Neural cell (in vitro differentiated cells): ENCODE measurements around the gene MRPL37. TPM values are rescaled to one million over a fixed set of nuclear protein-coding genes. Genes with fewer than 3 reads are reported as not detected.

Experiments
- H2AFZ ChIP-seq: fragments of 200-600, 300-800 bp; sonication (generic), shearing (Covaris generic); 2 replicates; pipeline ENCODE4 v1.6.0; 2014; ENCODE audit warnings: low read depth, mild to moderate bottlenecking, antibody characterized with exemption, low read length, moderate library complexity
- H3F3A ChIP-seq: fragments of 200-600 bp; shearing (Covaris generic); 2 replicates; pipeline ENCODE4 v1.6.1; 2016; ENCODE audit warnings: mild to moderate bottlenecking, moderate library complexity, mixed read lengths, antibody characterized with exemption, low read length; ENCODE audit not compliant: insufficient read depth, poor library complexity, severe bottlenecking
- H3K27ac ChIP-seq: fragments of 200-600, 300-800 bp; sonication (generic), shearing (Covaris generic); 2 replicates; pipeline ENCODE4 v1.5.1; 2014; ENCODE audit warnings: mild to moderate bottlenecking, low read length, moderate library complexity
- H3K27me3 ChIP-seq: fragments of 300-800, 200-600 bp; sonication (generic), shearing (Covaris generic); 2 replicates; pipeline ENCODE4 v1.6.0; 2014; ENCODE audit warnings: mild to moderate bottlenecking, low read depth, low read length, moderate library complexity; ENCODE audit not compliant: insufficient read depth
- H3K36me3 ChIP-seq: fragments of 300-800, 200-600 bp; sonication (generic), shearing (Covaris generic); 2 replicates; pipeline ENCODE4 v1.5.1; 2014; ENCODE audit warnings: mild to moderate bottlenecking, antibody characterized with exemption, low read length, moderate library complexity; ENCODE audit not compliant: insufficient read depth
- H3K4me2 ChIP-seq: fragments of 300-800, 200-600 bp; sonication (generic), shearing (Covaris generic); 2 replicates; pipeline ENCODE4 v1.6.0; 2014; ENCODE audit warnings: mild to moderate bottlenecking, low read length
- H3K4me3 ChIP-seq: fragments of 300-800, 200-600 bp; sonication (generic), shearing (Covaris generic); 2 replicates; pipeline ENCODE4 v1.5.1; 2014; ENCODE audit warnings: mild to moderate bottlenecking, low read length, moderate library complexity
- H3K79me2 ChIP-seq: fragments of 200-600 bp; shearing (Covaris generic); replicated peaks from 2 replicates; pipeline ENCODE4 v1.6.0; 2014; ENCODE audit warnings: mild to moderate bottlenecking, low read length, moderate library complexity; ENCODE audit not compliant: insufficient read depth
- H3K9ac ChIP-seq: fragments of 300-800, 200-600 bp; sonication (generic), shearing (Covaris generic); 2 replicates; pipeline ENCODE4 v1.6.1; 2016; ENCODE audit warnings: mild to moderate bottlenecking, low read length, mixed read lengths
- H3K9me2 ChIP-seq: fragments of 200-600 bp; shearing (Covaris generic); 2 replicates; pipeline ENCODE4 v1.6.1; 2016; ENCODE audit warnings: mild to moderate bottlenecking, low read length, mixed read lengths; ENCODE audit not compliant: insufficient read depth
- H3K9me3 ChIP-seq: fragments of 200-600, 300-800 bp; sonication (generic), shearing (Covaris generic); 2 replicates; pipeline ENCODE4 v1.6.1; 2016; ENCODE audit warnings: mild to moderate bottlenecking, mixed run types, low read length, moderate library complexity, mixed read lengths
- H4K20me1 ChIP-seq: fragments of 200-600 bp; shearing (Covaris generic); 2 replicates; pipeline ENCODE4 v1.6.1; 2016; ENCODE audit warnings: mild to moderate bottlenecking, mixed run types; ENCODE audit not compliant: insufficient read depth
- CTCF ChIP-seq: fragments of 450-650 bp; IDR thresholded peaks from 2 replicates; pipeline ENCODE4 v1.5.1; 2014; ENCODE audit warnings: antibody characterized with exemption, mild to moderate bottlenecking, moderate library complexity; ENCODE audit not compliant: poor library complexity, severe bottlenecking
- EP300 ChIP-seq: fragments of 450-650 bp; conservative IDR thresholded peaks from 2 replicates; pipeline ENCODE4 v1.6.1; 2014; ENCODE audit warnings: antibody characterized with exemption, mild to moderate bottlenecking, moderate library complexity; ENCODE audit not compliant: poor library complexity, severe bottlenecking
- EZH2 ChIP-seq: fragments of 200-600, 300-800 bp; shearing (Covaris generic), sonication (generic); IDR thresholded peaks from 2 replicates; pipeline ENCODE4 v1.6.1; 2014; ENCODE audit warnings: antibody characterized with exemption, low read length, borderline replicate concordance, mild to moderate bottlenecking; ENCODE audit not compliant: insufficient read depth, poor library complexity, severe bottlenecking
- MXI1 ChIP-seq: fragments of 450-650 bp; conservative IDR thresholded peaks from 2 replicates; pipeline ENCODE4 v1.6.1; 2014; ENCODE audit warnings: antibody characterized with exemption, mild to moderate bottlenecking; ENCODE audit not compliant: poor library complexity, severe bottlenecking
- POLR2AphosphoS5 ChIP-seq: IDR thresholded peaks from 2 replicates; pipeline ENCODE4 v1.6.1; 2012
- RAD21 ChIP-seq: fragments of 450-650 bp; conservative IDR thresholded peaks from 2 replicates; pipeline ENCODE4 v1.6.1; 2014; ENCODE audit warnings: antibody characterized with exemption, mild to moderate bottlenecking, moderate library complexity
- REST ChIP-seq: IDR thresholded peaks from 2 replicates; pipeline ENCODE4 v1.6.1; 2012; ENCODE audit warnings: borderline replicate concordance
- SMC3 ChIP-seq: fragments of 450-650 bp; conservative IDR thresholded peaks from 2 replicates; pipeline ENCODE4 v1.6.1; 2014; ENCODE audit warnings: antibody characterized with exemption, mild to moderate bottlenecking, moderate library complexity; ENCODE audit not compliant: poor library complexity
- TAF1 ChIP-seq: IDR thresholded peaks from 2 replicates; pipeline ENCODE4 v1.6.1; 2012; ENCODE audit warnings: low read depth
- polyA plus RNA-seq: library from polyadenylated mRNA; depleted of rRNA; stranded (reverse); fragments of >200 nt; gene quantifications from 2 replicates; pipeline ENCODE4 v1.2.3, GENCODE V29; 2014

MRPL37 gene
- polyA plus RNA-seq, 1 donor from 2014 or later: 24.3 TPM

GRCh38 chr1:54152696-54153095, 47.3 kb upstream of the MRPL37 start, which contains the start of gene CDCP2:
TSS of gene CDCP2 (minus strand) at chr1:54153000. CDS start at chr1:54152922, 78 bp downstream.
- Histone ChIP-seq H3K27ac (no peak within 1 kb of the TSS), H4K20me1 (no peaks in the 10 kb centered on the region), H3K4me2 (no peak within 1 kb of the TSS), H3K9me3 (no peaks in the 10 kb centered on the region), H3K4me3 (no peak within 1 kb of the TSS), H3K27me3 (no peaks in the 10 kb centered on the region), H3K9ac (no peak within 1 kb of the TSS), H3F3A (no peaks in the 10 kb centered on the region), H3K36me3 (no peaks in the 10 kb centered on the region), H3K79me2 (no peaks in the 10 kb centered on the region), H3K9me2 (no peaks in the 10 kb centered on the region), H2AFZ (no peak within 1 kb of the TSS)
- TF ChIP-seq SMC3: no peak
- TF ChIP-seq CTCF: no peak
- no peak for TF ChIP-seq EP300
- TF ChIP-seq TAF1: no peak
- TF ChIP-seq RAD21: no peak
- no peak for TF ChIP-seq EZH2

GRCh38 chr1:54153535-54154439, 46.2 kb upstream of the MRPL37 start:
- Histone ChIP-seq H3K27me3 (no peaks in the 10 kb centered on the region), H3K27ac (no peak overlapping the region), H4K20me1 (no peaks in the 10 kb centered on the region), H2AFZ (no peak overlapping the region), H3K9ac (no peak overlapping the region), H3K4me3 (no peak overlapping the region), H3K4me2 (no peak overlapping the region), H3K9me2 (no peaks in the 10 kb centered on the region), H3K79me2 (no peaks in the 10 kb centered on the region), H3K36me3 (no peaks in the 10 kb centered on the region), H3F3A (no peaks in the 10 kb centered on the region), H3K9me3 (no peaks in the 10 kb centered on the region)
- TF ChIP-seq POLR2AphosphoS5 (no peak), MXI1 (no peak), EP300 (no peak), RAD21 (no peak), SMC3 (no peak), EZH2 (no peak), TAF1 (no peak), CTCF (no peak), REST (no peak)
